ENCODE data around the gene TGFBR3L. TPM values are rescaled to one million over a fixed set of nuclear protein-coding genes. Genes with fewer than 3 reads are reported as not detected.

Gene TGFBR3L
- total RNA-seq, 1 experiment from 2014 or later = 12.5 TPM

GRCh38 chr19:7872306-7873204, 42.1 kb upstream of the TGFBR3L start:
- H3K4me1 ChIP-seq (ENCODE audit: control insufficient read depth, insufficient read depth, low read length) = no peaks in the 10 kb centered on the region
- H3K27me3 ChIP-seq (ENCODE audit: control insufficient read depth, insufficient read depth, low read length) = no peaks in the 10 kb centered on the region
- no peaks in the 10 kb centered on the region for H3K36me3 ChIP-seq (ENCODE audit: control insufficient read depth, insufficient read depth, low read length)
- in situ Hi-C loops (cut with HindIII; ENCODE audit: low pct_unique_long_range_greater_than_20kb, low sequenced_read_pairs) = no loop called here
- H3K27ac ChIP-seq (ENCODE audit: low read length) = no peak overlapping the region
- no peaks in the 10 kb centered on the region for H3K9me3 ChIP-seq (ENCODE audit: control insufficient read depth, insufficient read depth, low read depth, low read length)
- POLR2A ChIA-PET = no interaction called here
- CTCF ChIA-PET = no interaction called here
- intact Hi-C loops (cut with micrococcal nuclease; ENCODE audit: unreplicated experiment) = no loop called here
- TF ChIP-seq SIN3A (IDR thresholded peaks at IDR 0.05; ENCODE audit: borderline replicate concordance, insufficient read depth, low read depth, low read length) = no peak
- no peak for TF ChIP-seq POLR2AphosphoS5 (IDR thresholded peaks at IDR 0.05; ENCODE audit: low read depth, low read length)
- TF ChIP-seq TCF7L2 (IDR thresholded peaks at IDR 0.05; ENCODE audit: low read depth, low read length) = no peak
- no peak for TF ChIP-seq REST (IDR thresholded peaks at IDR 0.05; ENCODE audit: insufficient read depth in 1 of 2, low read depth in 2 of 2, low read length in 1 of 2)
- TF ChIP-seq CTCF (IDR thresholded peaks at IDR 0.05) = no peak
- DNase-seq (ENCODE audit: low read depth, low spot score) (no peak), ATAC-seq (no peak)
- no TSS peak for BruUV-seq (replicated peaks)
- H3K4me3 ChIP-seq (ENCODE audit: low read depth in 2 of 2, low read length in 2 of 2) = no peak overlapping the region; a peak in 1 of 4 replicates

GRCh38 chr19:7873304-7874075, 41.1 kb upstream of the TGFBR3L start:
- DNase-seq (ENCODE audit: low read depth, low spot score) (no peak), ATAC-seq (no peak)
- no TSS peak for BruUV-seq (replicated peaks)
- H3K4me3 ChIP-seq (ENCODE audit: low read depth in 2 of 2, low read length in 2 of 2) = peak overlapping the region; percentile 45 to 47
- no peaks in the 10 kb centered on the region for H3K9me3 ChIP-seq (ENCODE audit: control insufficient read depth, insufficient read depth, low read depth, low read length)
- H3K27me3 ChIP-seq (ENCODE audit: control insufficient read depth, insufficient read depth, low read length) = no peaks in the 10 kb centered on the region
- POLR2A ChIA-PET = no interaction called here
- H3K36me3 ChIP-seq (ENCODE audit: control insufficient read depth, insufficient read depth, low read length) = no peaks in the 10 kb centered on the region
- TF ChIP-seq POLR2AphosphoS5 (IDR thresholded peaks at IDR 0.05; ENCODE audit: low read depth, low read length) (no peak), SIN3A (IDR thresholded peaks at IDR 0.05; ENCODE audit: borderline replicate concordance, insufficient read depth, low read depth, low read length) (no peak), CTCF (IDR thresholded peaks at IDR 0.05) (no peak), REST (IDR thresholded peaks at IDR 0.05; ENCODE audit: insufficient read depth in 1 of 2, low read depth in 2 of 2, low read length in 1 of 2) (no peak), TCF7L2 (IDR thresholded peaks at IDR 0.05; ENCODE audit: low read depth, low read length) (no peak)
- CTCF ChIA-PET = no interaction called here
- H3K27ac ChIP-seq (ENCODE audit: low read length) = no peak overlapping the region
- intact Hi-C loops (cut with micrococcal nuclease; ENCODE audit: unreplicated experiment) = no loop called here
- no peaks in the 10 kb centered on the region for H3K4me1 ChIP-seq (ENCODE audit: control insufficient read depth, insufficient read depth, low read length)
- in situ Hi-C loops (cut with HindIII; ENCODE audit: low pct_unique_long_range_greater_than_20kb, low sequenced_read_pairs) = no loop called here

Data from Panc1 (cell line).